ENCODE results near the gene CA11. TPM values are rescaled to one million over a fixed set of nuclear protein-coding genes. Genes with fewer than 3 reads are reported as not detected.

Gene CA11
- total and polyA plus RNA-seq, 9 of the 15 experiments (the other 6 are each of a cell fraction or from before 2014, with no cell fraction given), result 2.9 to 19.9 (median 8.3) TPM

GRCh38 chr19:48644839-48645619, 958 bp downstream of the CA11 start (continued):
- TF ChIP-seq LARP7 (IDR thresholded peaks at IDR 0.05) (no peak), ETV5 (CRISPR knock-in tag; IDR thresholded peaks at IDR 0.05; ENCODE audit: low read depth) (no peak), CC2D1A (IDR thresholded peaks at IDR 0.05) (0 out of 2 replicates have a peak, but pooled peaks have one; percentile 8), CBX2 (IDR thresholded peaks at IDR 0.05; ENCODE audit: insufficient read depth, low read length, poor library complexity, severe bottlenecking) (no peak), CCAR2 (IDR thresholded peaks at IDR 0.05; ENCODE audit: low read depth, low read length) (no peak), POLR2AphosphoS5 (IDR thresholded peaks at IDR 0.05; ENCODE audit: control insufficient read depth, insufficient read depth, low read depth, low read length) (no peak), MED1 (CRISPR knock-in tag; IDR thresholded peaks at IDR 0.05; ENCODE audit: borderline replicate concordance) (no peak), BCL6 (CRISPR knock-in tag; IDR thresholded peaks at IDR 0.05) (0 out of 2 replicates have a peak, but pooled peaks have one; percentile 18), NFIC (IDR thresholded peaks at IDR 0.05) (peak; percentile 10; the same call in 1 of the 2 replicates), MTA2 (IDR thresholded peaks at IDR 0.05; ENCODE audit: low read depth) (no peak), NRF1 (conservative IDR thresholded peaks at IDR 0.05 in 1 of 2, IDR thresholded peaks at IDR 0.05 in 1 of 2) (peak in 1 of 2 experiments; percentile 40; a peak in 2 of 4 replicates), ARNT (IDR thresholded peaks at IDR 0.05) (no peak), ZNF197 (CRISPR knock-in tag; IDR thresholded peaks at IDR 0.05; ENCODE audit: low read depth) (peak; percentile 96), MCM3 (IDR thresholded peaks at IDR 0.05) (no peak), MTA3 (IDR thresholded peaks at IDR 0.05; ENCODE audit: borderline replicate concordance) (peak; percentile 10; the same call in 1 of the 2 replicates), PTRF (tag; IDR thresholded peaks at IDR 0.05) (no peak), CXXC5 (CRISPR knock-in tag; IDR thresholded peaks at IDR 0.05) (peak; percentile 16; the same call in 1 of the 2 replicates), CREB1 (IDR thresholded peaks at IDR 0.05) (0 out of 2 replicates have a peak, but pooled peaks have one; percentile 15), CREB1 (CRISPR knock-in tag; IDR thresholded peaks at IDR 0.05) (no peak), PPARD (CRISPR knock-in tag; IDR thresholded peaks at IDR 0.05) (no peak), L3MBTL2 (IDR thresholded peaks at IDR 0.05) (peak; percentile 74)
- TF ChIP-seq, protein P1, sequence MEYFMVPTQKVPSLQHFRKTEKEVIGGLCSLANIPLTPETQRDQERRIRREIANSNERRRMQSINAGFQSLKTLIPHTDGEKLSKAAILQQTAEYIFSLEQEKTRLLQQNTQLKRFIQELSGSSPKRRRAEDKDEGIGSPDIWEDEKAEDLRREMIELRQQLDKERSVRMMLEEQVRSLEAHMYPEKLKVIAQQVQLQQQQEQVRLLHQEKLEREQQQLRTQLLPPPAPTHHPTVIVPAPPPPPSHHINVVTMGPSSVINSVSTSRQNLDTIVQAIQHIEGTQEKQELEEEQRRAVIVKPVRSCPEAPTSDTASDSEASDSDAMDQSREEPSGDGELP (CRISPR knock-in tag; IDR thresholded peaks at IDR 0.05; ENCODE audit: borderline replicate concordance), result peak; percentile 74
- TF ChIP-seq, protein P2, sequence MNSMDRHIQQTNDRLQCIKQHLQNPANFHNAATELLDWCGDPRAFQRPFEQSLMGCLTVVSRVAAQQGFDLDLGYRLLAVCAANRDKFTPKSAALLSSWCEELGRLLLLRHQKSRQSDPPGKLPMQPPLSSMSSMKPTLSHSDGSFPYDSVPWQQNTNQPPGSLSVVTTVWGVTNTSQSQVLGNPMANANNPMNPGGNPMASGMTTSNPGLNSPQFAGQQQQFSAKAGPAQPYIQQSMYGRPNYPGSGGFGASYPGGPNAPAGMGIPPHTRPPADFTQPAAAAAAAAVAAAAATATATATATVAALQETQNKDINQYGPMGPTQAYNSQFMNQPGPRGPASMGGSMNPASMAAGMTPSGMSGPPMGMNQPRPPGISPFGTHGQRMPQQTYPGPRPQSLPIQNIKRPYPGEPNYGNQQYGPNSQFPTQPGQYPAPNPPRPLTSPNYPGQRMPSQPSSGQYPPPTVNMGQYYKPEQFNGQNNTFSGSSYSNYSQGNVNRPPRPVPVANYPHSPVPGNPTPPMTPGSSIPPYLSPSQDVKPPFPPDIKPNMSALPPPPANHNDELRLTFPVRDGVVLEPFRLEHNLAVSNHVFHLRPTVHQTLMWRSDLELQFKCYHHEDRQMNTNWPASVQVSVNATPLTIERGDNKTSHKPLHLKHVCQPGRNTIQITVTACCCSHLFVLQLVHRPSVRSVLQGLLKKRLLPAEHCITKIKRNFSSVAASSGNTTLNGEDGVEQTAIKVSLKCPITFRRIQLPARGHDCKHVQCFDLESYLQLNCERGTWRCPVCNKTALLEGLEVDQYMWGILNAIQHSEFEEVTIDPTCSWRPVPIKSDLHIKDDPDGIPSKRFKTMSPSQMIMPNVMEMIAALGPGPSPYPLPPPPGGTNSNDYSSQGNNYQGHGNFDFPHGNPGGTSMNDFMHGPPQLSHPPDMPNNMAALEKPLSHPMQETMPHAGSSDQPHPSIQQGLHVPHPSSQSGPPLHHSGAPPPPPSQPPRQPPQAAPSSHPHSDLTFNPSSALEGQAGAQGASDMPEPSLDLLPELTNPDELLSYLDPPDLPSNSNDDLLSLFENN (IDR thresholded peaks at IDR 0.05; ENCODE audit: low read depth in 2 of 2, low read length in 2 of 2), result peak; percentile 26 to 64; a peak in 1 of 4 replicates
- TF ChIP-seq, protein P3, sequence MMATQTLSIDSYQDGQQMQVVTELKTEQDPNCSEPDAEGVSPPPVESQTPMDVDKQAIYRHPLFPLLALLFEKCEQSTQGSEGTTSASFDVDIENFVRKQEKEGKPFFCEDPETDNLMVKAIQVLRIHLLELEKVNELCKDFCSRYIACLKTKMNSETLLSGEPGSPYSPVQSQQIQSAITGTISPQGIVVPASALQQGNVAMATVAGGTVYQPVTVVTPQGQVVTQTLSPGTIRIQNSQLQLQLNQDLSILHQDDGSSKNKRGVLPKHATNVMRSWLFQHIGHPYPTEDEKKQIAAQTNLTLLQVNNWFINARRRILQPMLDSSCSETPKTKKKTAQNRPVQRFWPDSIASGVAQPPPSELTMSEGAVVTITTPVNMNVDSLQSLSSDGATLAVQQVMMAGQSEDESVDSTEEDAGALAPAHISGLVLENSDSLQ (IDR thresholded peaks at IDR 0.05), result no peak

All from K562 (cell line).